IPS-11a (cell line): ENCODE measurements around the gene DNPH1.

ENCODE experiments used
- H3K4me3 ChIP-seq: one replicate; pipeline ENCODE4 v1.5.1; 2013; ENCODE audit warnings: low read depth, low read length, control low read depth

Gene DNPH1

DNA sequence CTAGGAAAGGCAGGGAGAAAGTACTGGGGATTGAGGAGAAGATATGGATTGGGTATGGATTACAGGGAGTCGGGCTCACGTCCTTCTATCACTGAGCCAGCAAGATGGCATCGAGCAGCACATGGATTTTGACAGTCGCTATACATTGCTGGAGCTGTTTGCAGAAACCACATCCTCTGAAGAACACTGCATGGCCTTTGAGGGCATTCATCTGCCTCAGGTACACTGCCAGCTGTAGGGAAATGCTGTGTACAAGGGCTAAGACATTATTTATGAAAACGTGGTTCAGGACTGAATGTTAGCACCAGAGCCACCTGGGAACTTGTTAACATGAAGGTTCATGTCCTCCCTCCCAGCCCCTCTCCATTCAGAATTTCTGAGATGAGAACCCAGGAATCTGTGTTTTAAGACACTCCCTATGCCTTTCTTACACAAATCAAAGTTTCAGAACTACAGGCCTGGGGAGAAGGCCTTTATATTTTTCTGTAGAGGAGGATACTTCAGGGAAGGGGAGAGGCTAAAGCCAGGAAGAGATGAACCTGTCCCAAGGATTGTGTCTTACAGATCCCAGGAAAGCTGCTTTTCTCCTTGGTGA, 43.8 kb downstream of the DNPH1 start:
- no peak overlapping the region for H3K4me3 ChIP-seq

DNA sequence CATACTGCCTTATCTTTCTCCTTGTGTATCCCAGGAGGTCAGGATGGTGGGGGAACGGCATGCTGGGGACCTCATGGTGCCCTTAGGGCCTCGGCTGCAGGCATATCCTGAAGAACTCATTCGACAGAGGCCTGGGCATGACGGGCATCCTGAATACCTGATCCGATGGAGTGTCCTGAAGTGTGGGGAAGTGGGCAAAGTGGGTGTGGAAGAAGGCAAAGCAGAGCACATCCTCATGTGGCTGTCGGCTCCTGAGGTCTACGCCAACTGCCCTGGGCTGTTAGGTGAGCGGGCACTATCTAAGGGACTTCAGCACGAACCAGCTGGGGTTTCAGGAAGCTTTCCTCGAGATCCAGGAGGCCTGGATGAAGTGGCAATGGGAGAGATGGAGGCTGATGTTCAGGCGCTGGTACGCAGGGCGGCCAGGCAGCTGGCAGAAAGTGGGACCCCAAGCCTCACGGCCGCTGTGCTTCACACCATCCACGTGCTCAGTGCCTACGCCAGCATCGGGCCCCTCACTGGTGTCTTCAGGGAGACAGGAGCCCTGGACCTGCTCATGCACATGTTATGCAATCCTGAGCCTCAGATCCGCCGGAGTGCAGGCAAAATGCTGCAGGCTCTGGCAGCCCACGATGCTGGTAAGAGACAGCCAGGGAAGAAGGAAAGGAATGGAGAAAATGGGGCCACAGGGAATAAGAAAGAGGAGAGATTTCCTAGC, 44.9 kb downstream of the DNPH1 start:
- H3K4me3 ChIP-seq = no peak overlapping the region

DNA sequence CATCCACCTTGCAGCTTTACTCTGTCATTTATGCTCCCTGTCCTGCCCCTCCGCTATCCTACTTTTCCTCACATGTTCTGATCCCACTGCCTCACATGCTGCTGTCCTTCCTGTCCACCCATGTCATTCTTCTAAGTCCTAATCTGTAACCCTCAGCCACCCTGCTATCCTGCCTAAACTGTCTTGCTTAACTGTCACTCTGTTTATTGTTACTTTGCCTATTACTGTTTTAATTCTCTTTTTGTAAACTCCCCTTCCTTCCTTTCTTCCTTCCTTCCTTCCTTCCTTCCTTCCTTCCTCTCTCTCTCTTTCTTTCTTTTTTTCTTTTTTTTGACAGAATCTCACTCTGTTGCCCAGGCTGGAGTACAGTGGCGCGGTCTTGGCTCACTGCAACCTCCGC, 45.8 kb downstream of the DNPH1 start:
- no peak overlapping the region for H3K4me3 ChIP-seq

DNA sequence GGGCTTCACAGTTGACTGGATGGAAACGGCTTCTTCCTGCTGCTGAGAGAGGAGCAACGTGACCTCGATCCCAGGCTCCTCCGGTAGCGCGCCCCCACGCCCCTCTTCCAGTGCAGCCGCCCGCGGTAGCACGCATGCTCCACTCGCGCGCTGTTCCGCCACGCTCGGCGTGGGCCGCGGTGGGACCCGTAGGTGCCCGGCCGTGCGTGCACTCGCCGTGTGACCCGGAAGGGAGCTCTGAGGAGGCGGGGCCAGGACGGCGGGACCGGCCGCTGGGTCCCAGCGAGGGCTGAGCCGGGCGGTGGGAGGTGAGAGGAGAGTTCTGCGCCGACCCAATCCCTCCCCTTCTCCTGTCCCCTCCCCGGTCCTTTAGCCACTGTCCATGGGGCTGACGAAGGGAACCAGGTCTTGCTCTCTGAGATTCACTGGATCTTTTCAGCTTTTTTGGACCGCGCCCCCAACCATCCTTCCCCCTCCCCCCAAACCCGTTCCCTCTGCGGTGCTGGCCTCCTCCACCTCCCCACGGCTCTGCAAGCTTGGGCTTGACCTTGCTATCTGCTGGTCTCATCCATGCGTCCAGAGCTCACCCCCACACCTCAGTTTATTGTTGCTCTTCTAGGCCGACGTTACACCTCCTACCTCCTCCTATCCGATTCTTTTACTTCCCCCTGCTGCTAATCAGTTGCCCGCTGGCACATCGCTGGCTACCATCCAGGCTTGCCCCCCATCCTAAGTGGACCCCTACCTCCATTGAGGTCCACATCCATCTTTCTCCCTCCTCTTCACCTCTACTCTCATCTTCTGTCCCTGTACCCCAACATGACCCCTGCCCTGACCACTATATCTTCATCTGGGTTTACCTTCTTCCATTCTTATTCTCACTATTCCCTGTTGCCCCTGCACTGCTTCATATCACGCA, 47.1 kb downstream of the DNPH1 start, which contains the start of gene CUL9:
Gene CUL9 (plus strand): TSS at position 255 of the 919 bp plus-strand sequence. CDS start 2,115 bp downstream, outside the sequence.
- H3K4me3 ChIP-seq = peak within 1 kb of the TSS; percentile 77

DNA sequence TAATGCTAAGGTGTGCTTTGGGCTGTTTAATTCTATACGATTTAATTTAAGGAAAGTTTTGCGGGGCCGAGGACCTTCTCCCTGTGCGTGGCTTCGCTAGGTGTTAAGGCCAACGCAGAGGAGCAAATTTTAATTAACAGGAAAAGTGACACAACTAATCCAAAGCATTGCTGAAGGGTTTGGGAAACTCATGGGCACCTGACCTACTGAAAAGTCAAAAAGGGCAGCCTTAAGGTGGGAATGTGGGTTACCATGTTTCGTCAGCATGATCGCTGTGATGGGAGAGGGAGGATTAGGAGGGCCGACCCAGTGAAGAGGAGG, 47.7 kb downstream of the DNPH1 start:
- H3K4me3 ChIP-seq = peak overlapping the region; percentile 77

DNA sequence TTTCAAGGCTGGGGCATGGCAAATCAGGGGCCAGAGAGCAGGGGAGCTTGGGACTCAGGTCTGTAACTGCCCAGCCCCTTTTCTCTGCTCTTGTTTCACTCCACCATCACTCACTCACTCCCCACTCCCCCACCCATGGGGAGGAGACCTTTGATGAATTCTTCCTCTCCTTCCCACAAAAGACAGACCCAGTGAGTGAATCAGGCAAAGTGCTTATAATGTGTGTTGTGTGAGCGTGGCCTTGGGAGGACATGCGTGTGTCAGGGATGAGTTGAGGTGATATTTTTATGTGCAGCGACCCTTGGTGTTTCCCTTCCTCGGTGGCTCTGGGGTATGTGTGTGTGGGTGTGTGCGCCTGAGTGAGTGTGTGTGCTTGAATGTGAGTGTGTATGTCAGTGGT, 48.3 kb downstream of the DNPH1 start:
- H3K4me3 ChIP-seq = no peak overlapping the region

DNA sequence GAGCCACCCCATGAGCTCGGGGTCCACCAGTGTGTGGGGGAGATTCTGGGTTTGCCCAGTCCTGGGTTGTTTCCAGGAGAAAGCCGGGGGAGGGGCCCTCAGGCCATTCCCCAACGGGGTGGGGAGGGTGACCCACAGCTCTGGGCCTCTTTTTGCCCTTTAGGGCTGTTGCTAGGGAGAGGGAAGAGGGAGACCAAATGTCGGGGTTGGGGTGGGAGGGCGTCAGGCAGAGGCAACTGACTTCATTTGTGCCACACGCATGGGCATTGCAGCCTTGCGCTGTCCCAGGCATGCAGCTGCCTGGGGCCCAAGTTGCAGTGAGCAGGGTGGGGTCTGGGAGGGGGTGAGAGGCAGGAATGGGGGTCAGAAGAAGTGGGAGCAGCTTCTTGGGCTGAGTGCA, 49.2 kb downstream of the DNPH1 start:
- no peak overlapping the region for H3K4me3 ChIP-seq

DNA sequence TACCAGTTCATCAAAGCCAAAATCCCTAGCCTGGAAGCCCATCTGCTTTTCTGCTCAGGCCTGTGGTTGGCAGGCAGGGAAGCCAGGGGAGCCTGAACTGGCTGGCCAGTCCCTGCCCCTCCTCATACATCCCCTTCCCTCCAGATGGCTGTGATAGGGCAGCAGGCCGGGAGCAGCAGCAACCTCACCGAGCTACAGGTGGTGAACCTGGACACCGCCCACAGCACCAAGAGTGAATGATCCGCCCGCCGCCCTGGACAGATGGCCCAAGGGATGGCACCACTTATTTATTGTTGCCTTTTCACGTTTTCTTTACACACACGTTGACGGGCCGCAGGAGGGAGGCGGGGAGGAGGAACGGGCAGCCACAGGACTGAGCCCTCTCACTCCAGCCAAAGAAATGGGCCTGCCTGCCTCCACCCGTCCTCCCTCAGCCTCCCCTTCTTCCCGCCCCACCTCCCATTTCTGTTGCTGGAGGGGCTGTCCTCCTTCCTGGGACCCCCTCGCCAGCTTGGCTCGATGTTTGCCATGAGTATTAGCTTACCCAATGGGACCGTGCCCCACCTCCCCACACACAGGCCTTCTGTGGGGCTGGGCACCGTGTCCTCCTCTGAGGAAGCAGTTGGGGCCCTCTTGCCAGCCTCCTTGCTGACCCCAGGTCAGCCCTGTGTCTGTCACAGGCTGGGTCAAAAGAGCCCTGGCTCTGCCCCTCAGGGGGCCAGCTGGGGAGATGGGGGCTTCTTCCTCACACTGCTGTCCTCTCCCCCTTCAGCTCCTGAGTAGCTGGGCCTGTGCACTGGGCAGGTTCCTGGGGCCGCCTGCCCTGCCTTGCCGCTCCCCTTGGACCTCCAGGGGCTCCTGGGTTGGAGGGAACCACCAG, 50.1 kb downstream of the DNPH1 start:
- no peak overlapping the region for H3K4me3 ChIP-seq

DNA sequence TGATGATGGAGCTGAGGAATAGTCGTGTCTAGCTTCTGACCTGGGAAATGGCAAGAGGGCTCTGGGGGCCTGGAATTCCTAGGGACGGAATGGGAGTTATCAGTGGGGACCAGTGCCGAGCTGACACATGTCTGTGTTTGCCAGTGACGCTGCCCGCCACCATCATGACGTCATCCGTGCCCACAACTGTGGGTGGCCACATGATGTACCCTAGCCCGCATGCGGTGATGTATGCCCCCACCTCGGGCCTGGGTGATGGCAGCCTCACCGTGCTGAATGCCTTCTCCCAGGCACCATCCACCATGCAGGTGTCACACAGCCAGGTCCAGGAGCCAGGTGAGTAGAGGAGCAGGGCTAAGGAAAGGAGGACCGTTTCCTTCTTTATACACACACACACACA, 51.1 kb downstream of the DNPH1 start:
- no peak overlapping the region for H3K4me3 ChIP-seq

DNA sequence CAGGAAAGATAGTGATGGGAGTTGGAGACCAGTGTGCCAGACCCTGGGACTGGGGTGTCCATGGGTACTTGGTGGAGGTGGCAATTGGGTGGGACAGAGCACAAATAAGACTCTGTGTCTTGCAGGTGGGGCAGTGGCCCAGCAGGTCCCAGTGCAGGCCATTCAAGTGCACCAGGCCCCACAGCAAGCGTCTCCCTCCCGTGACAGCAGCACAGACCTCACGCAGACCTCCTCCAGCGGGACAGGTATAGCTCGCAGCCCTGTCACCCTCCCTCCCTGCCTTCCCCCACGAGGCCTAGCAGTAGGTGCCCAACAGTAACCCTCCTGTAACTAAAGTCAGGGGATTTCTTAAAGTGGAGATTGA, 52.9 kb downstream of the DNPH1 start:
- no peak overlapping the region for H3K4me3 ChIP-seq

DNA sequence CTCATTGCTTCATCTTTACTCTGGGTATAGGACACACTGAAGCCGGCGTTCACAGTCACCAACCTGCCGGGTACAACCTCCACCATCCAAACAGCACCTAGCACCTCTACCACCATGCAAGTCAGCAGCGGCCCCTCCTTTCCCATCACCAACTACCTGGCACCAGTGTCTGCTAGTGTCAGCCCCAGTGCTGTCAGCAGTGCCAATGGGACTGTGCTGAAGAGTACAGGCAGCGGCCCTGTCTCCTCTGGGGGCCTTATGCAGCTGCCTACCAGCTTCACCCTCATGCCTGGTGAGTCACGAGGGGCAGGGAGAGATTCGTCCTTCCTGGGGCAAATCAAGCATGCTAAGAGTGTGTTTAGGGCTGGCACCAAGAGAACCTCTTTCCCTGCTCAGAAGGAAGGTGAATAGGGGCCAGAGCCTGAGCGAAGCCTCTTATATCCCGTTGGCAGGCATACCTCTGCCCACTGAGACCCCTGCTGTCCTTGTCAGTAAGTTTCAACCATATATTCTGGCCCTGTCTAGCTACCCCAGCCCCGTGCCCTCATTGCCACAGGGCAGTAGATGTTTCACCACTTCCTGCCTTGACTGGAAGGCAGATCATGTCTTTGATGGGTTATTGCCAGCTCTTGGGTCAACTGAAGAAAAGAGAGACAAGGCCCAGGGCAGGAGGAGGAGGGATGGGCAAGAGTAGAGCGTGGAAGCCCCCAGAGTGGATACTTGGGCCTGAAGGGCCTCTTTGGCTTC, 53.4 kb downstream of the DNPH1 start:
- H3K4me3 ChIP-seq = no peak overlapping the region
